HepG2 (cell line): ENCODE results near the gene TBC1D22A. TPM values are rescaled to one million over a fixed set of nuclear protein-coding genes. Genes with fewer than 3 reads are reported as not detected.

Experiments
- ATAC-seq: fragments of 200-7000 bp; cut with Tn5 transposase; 3 replicates; pipeline ENCODE4 v1.9.1; 2020; ENCODE audit warnings: mild to moderate bottlenecking, moderate library complexity
- BruUV-seq: library from RNA; stranded (reverse); fragments of 400-500 nt; replicated peaks from 2 replicates; lab custom pipeline; 2021; lab: Mats Ljungman, UMichigan
- CTCF ChIA-PET: fragments of 300-600 bp; formaldehyde crosslinking; extraction: SDS; loops from one replicate; lab custom pipeline; 2021; ENCODE audit warnings: low total read pairs, inconsistent platforms, low intra/inter-chr PET ratio; lab: Yijun Ruan, JAX
- POLR2A ChIA-PET: fragments of 350-600 bp; sonication (Branson Sonifier 250); formaldehyde crosslinking; loops from one replicate; lab custom pipeline; 2020; ENCODE audit warnings: antibody characterized with exemption, inconsistent platforms; lab: Yijun Ruan, JAX
- DNase-seq: peaks from one replicate; pipeline ENCODE4 v3.0.0-alpha.2; 2015; ENCODE audit warnings: low spot score
- FAIRE-seq: peaks from 3 replicates; lab custom pipeline; 2011; peaks lifted over from hg19 to GRCh38; lab: Jason Lieb, UNC
- H2AFZ ChIP-seq: one replicate; pipeline ENCODE4 v1.6.1; 2011; ENCODE audit warnings: low read length, inconsistent platforms
- H3K27ac ChIP-seq: fragments of 300-600 bp; 3 replicates; pipeline ENCODE4 v1.8.0; 2011; ENCODE audit warnings: mixed run types, mild to moderate bottlenecking, mixed read lengths, low read length, inconsistent platforms; ENCODE audit not compliant: insufficient read depth; ENCODE audit errors: extremely low read length
- H3K27me3 ChIP-seq, 2 experiments: fragments of 200-600 bp in 1 of 2; 2 replicates in 1 of 2; 3 replicates in 1 of 2; pipeline versions ENCODE4 v1.6.0 to v1.8.0; 2011; ENCODE audit warnings: low read length in 2 of 2, mild to moderate bottlenecking in 2 of 2, moderate library complexity in 2 of 2, inconsistent platforms in 1 of 2; ENCODE audit not compliant: insufficient read depth in 2 of 2, control insufficient read depth in 1 of 2
- H3K36me3 ChIP-seq, 2 experiments: fragments of 200-600 bp in 1 of 2; replicated peaks in 1 of 2; 2 replicates in 1 of 2; 3 replicates in 1 of 2; pipeline versions ENCODE4 v1.5.1 to v1.8.0; 2011; ENCODE audit warnings: low read length in 2 of 2, inconsistent platforms in 1 of 2; ENCODE audit not compliant: insufficient read depth in 2 of 2, control insufficient read depth in 1 of 2
- H3K4me1 ChIP-seq: 2 replicates; pipeline ENCODE4 v1.5.1; 2012; ENCODE audit warnings: low read length, inconsistent platforms; ENCODE audit not compliant: insufficient read depth
- H3K4me2 ChIP-seq: 2 replicates; pipeline ENCODE4 v1.6.0; 2011; ENCODE audit warnings: low read depth, low read length, inconsistent platforms
- H3K4me3 ChIP-seq, 3 experiments: fragments of 200-600 bp in 1 of 3; sonication (generic), shearing (Covaris generic) in 1 of 3; replicated peaks in 1 of 3; 2 replicates each; pipeline ENCODE4 v1.5.1; 2011 to 2016; ENCODE audit warnings: low read length in 3 of 3, inconsistent platforms in 2 of 3, low read depth in 2 of 3, mild to moderate bottlenecking in 2 of 3, control low read depth in 1 of 3, mixed read lengths in 1 of 3; ENCODE audit not compliant: insufficient read depth in 1 of 3
- H3K79me2 ChIP-seq: one replicate; pipeline ENCODE4 v1.6.1; 2011; ENCODE audit warnings: low read length, inconsistent platforms; ENCODE audit not compliant: insufficient read depth
- H3K9ac ChIP-seq: 2 replicates; pipeline ENCODE4 v1.6.0; 2011; ENCODE audit warnings: mild to moderate bottlenecking, low read depth, low read length, inconsistent platforms; ENCODE audit not compliant: insufficient read depth
- H3K9me3 ChIP-seq: 2 replicates; pipeline ENCODE4 v1.5.1; 2012; ENCODE audit warnings: mild to moderate bottlenecking, low read length
- H4K20me1 ChIP-seq: 2 replicates; pipeline ENCODE4 v1.6.0; 2011; ENCODE audit warnings: inconsistent platforms, mild to moderate bottlenecking, low read length, moderate library complexity; ENCODE audit not compliant: insufficient read depth
- BATF2 ChIP-seq: sonication (generic); formaldehyde crosslinking; IDR thresholded peaks from 2 replicates; pipeline ENCODE4 v1.8.0; 2022; ENCODE audit warnings: mild to moderate bottlenecking, missing genetic modification reagents, moderate library complexity
- BORCS8-MEF2B ChIP-seq: sonication (generic); formaldehyde crosslinking; IDR thresholded peaks from 2 replicates; pipeline ENCODE4 v1.8.0; 2022; ENCODE audit warnings: mild to moderate bottlenecking, missing genetic modification reagents
- FOXC1 ChIP-seq: sonication (generic); formaldehyde crosslinking; IDR thresholded peaks from 2 replicates; pipeline ENCODE4 v1.8.0; 2022; ENCODE audit warnings: mild to moderate bottlenecking, missing genetic modification reagents, borderline replicate concordance
- GATA4 ChIP-seq: sonication (generic); IDR thresholded peaks from 2 replicates; pipeline ENCODE4 v1.6.1; 2016; ENCODE audit warnings: antibody characterized with exemption, low read depth, borderline replicate concordance
- HCFC1 ChIP-seq: fragments of 150-350 bp; IDR thresholded peaks from 2 replicates; pipeline ENCODE4 v1.6.1; 2014; ENCODE audit warnings: low read depth, low read length
- NCOA1 ChIP-seq: sonication (generic); formaldehyde crosslinking; IDR thresholded peaks from 2 replicates; pipeline ENCODE4 v1.9.0; 2021; ENCODE audit warnings: missing genetic modification reagents
- NCOA2 ChIP-seq: sonication (generic); formaldehyde crosslinking; IDR thresholded peaks from 2 replicates; pipeline ENCODE4 v1.8.0; 2022; ENCODE audit warnings: inconsistent platforms
- PRMT3 ChIP-seq: sonication (generic); formaldehyde crosslinking; IDR thresholded peaks from 2 replicates; pipeline ENCODE4 v1.8.1; 2022; ENCODE audit warnings: low read depth, mild to moderate bottlenecking, moderate library complexity, missing genetic modification reagents, borderline replicate concordance
- RFXANK ChIP-seq: IDR thresholded peaks from 2 replicates; pipeline ENCODE4 v1.6.1; 2016
- RNF2 ChIP-seq: fragments of 450-650 bp; conservative IDR thresholded peaks from 2 replicates; pipeline ENCODE4 v1.6.1; 2016; ENCODE audit warnings: low read depth
- RXRB ChIP-seq: IDR thresholded peaks from 2 replicates; pipeline ENCODE4 v1.6.1; 2016; ENCODE audit warnings: borderline replicate concordance, missing genetic modification reagents, missing compliant biosample characterization
- SYNCRIP ChIP-seq: fragments of 200-400 bp; formaldehyde crosslinking; IDR thresholded peaks from 2 replicates; pipeline ENCODE4 v1.6.1; 2018; ENCODE audit warnings: mild to moderate bottlenecking, low read depth, low read length; ENCODE audit not compliant: insufficient read depth
- WIZ ChIP-seq: sonication (generic); formaldehyde crosslinking; IDR thresholded peaks from 2 replicates; pipeline ENCODE4 v1.5.1; 2020; ENCODE audit warnings: mild to moderate bottlenecking, missing genetic modification reagents
- ZBTB20 ChIP-seq: sonication (generic); formaldehyde crosslinking; IDR thresholded peaks from 2 replicates; pipeline ENCODE4 v1.8.1; 2023; ENCODE audit warnings: missing genetic modification reagents, low read depth, mild to moderate bottlenecking, borderline replicate concordance
- ZBTB40 ChIP-seq, 2 experiments: fragments of 450-650 bp in 1 of 2; sonication (generic) in 1 of 2; formaldehyde crosslinking in 1 of 2; IDR thresholded peaks; 2 replicates each; pipeline versions ENCODE4 v1.6.1 to v1.8.0; 2016 to 2022; ENCODE audit warnings: antibody characterized with exemption in 1 of 2, mild to moderate bottlenecking in 1 of 2, missing genetic modification reagents in 1 of 2
- ZFAT ChIP-seq: sonication (generic); formaldehyde crosslinking; conservative IDR thresholded peaks from 2 replicates; pipeline ENCODE4 v1.8.1; 2023; ENCODE audit warnings: missing genetic modification reagents, inconsistent platforms
- WGBS: methylation state at CpG from one replicate; pipeline ENCODE4 v1.1.6; 2017; ENCODE audit warnings: low lambda C conversion rate; 5-methylcytosine and 5-hydroxymethylcytosine counted together
- in situ Hi-C: cut with HindIII; loops from 2 replicates; pipeline ENCODE4 v1.10.0; 2017; ENCODE audit warnings: low pct_unique_long_range_greater_than_20kb; ENCODE audit not compliant: extremely low pct_ligation_motif_present
- intact Hi-C: fragments of 100-400 bp; cut with micrococcal nuclease; formaldehyde crosslinking; loops from one replicate; pipeline ENCODE4 v1.10.0; 2022; ENCODE audit not compliant: unreplicated experiment
- polyA plus RNA-seq, 8 experiments: library from polyadenylated mRNA; depleted of rRNA in 3 of 8; stranded (reverse) in 7 of 8; unstranded in 1 of 8; fragments of >200 nt; fragmentation: Illumina TruSeq in 4 of 8; extraction: Trizol in 4 of 8; gene quantifications; 2 replicates each; pipeline versions ENCODE4 v1.2.1 to v1.2.3, GENCODE V29; 2011 to 2016; ENCODE audit warnings: low read depth in 4 of 8, missing spikeins in 1 of 8, mixed read lengths in 1 of 8; ENCODE audit not compliant: insufficient read depth in 1 of 8
- total RNA-seq, 5 experiments: library from RNA; depleted of rRNA; stranded (reverse); fragments of >200 nt; fragmentation: Illumina TruSeq; extraction: Trizol; gene quantifications; 2 replicates each; pipeline ENCODE4 v1.2.3, GENCODE V29; 2016; ENCODE audit warnings: low read depth in 1 of 5

TBC1D22A gene
- total and polyA plus RNA-seq, 2 of the 13 experiments (the other 11 are each of a cell fraction or from before 2014, with no cell fraction given): 17.3 to 18.0 TPM

- TF ChIP-seq ZBTB40 (IDR thresholded peaks at IDR 0.05) (no peak), ZBTB40 (CRISPR knock-in tag; IDR thresholded peaks at IDR 0.05) (no peak)
- TF ChIP-seq, all 625 proteins: peak for 0
Measured at GRCh38 chr22:47149976-47150375, 387.5 kb downstream of the TBC1D22A start (continued).

GRCh38 chr22:47150426-47150825 is 388.0 kb downstream of the TBC1D22A start:
- FAIRE-seq: no peak
- H3K27ac ChIP-seq: no peak overlapping the region
- H3K9me3 ChIP-seq: no peaks in the 10 kb centered on the region
- H3K36me3 ChIP-seq: no peaks in the 10 kb centered on the region
- CTCF ChIA-PET: no interaction called here
- H3K79me2 ChIP-seq: no peaks in the 10 kb centered on the region
- H3K4me2 ChIP-seq: no peak overlapping the region
- DNase-seq: no peak
- no peak for ATAC-seq
- no peaks in the 10 kb centered on the region for H3K4me1 ChIP-seq
- no TSS peak for BruUV-seq
- no peaks in the 10 kb centered on the region for H3K27me3 ChIP-seq
- H3K4me3 ChIP-seq: no peak overlapping the region
- H4K20me1 ChIP-seq: peaks cover 4% of the 10 kb centered on the region; the same call in 1 of the 2 replicates
- 91% methylated on average over 8 of the region's 21 CpGs for WGBS
- intact Hi-C loops: no loop called here
- no peak overlapping the region for H3K9ac ChIP-seq
- no peak overlapping the region for H2AFZ ChIP-seq
- in situ Hi-C loops: no loop called here
- POLR2A ChIA-PET: no interaction called here
- no peak for TF ChIP-seq BATF2 (CRISPR knock-in tag)
- no peak for TF ChIP-seq NCOA2 (CRISPR knock-in tag)
- no peak for TF ChIP-seq ZBTB20 (CRISPR knock-in tag)
- TF ChIP-seq ZFAT (CRISPR knock-in tag): no peak
- no peak for TF ChIP-seq GATA4
- no peak for TF ChIP-seq RXRB (CRISPR knock-in tag)
- no peak for TF ChIP-seq RNF2
- no peak for TF ChIP-seq RFXANK
- no peak for TF ChIP-seq NCOA1
- TF ChIP-seq PRMT3: no peak
- TF ChIP-seq BORCS8-MEF2B: no peak
- TF ChIP-seq SYNCRIP: no peak
- TF ChIP-seq FOXC1 (CRISPR knock-in tag): no peak
- TF ChIP-seq HCFC1: no peak
- no peak for TF ChIP-seq WIZ (CRISPR knock-in tag)
